DND-41 (cell line): ENCODE measurements around the gene ZC3H13.

Source experiments
- ATAC-seq: fragments of 200-7000 bp; cut with Tn5 transposase; 3 replicates; pipeline ENCODE4 v1.9.1; 2021; ENCODE audit warnings: low read depth; ENCODE audit not compliant: insufficient read depth
- DNase-seq: peaks from one replicate; pipeline ENCODE4 v3.0.0-alpha.2; 2020
- H2AFZ ChIP-seq: 2 replicates; pipeline ENCODE4 v1.6.0; 2012; ENCODE audit warnings: low read depth, low read length
- H3K27ac ChIP-seq: 2 replicates; pipeline ENCODE4 v1.5.1; 2012; ENCODE audit warnings: low read length, inconsistent platforms
- H3K27me3 ChIP-seq: fragments of 200-600 bp; sonication (generic); 2 replicates; pipeline ENCODE4 v1.6.0; 2012; ENCODE audit warnings: low read length, mild to moderate bottlenecking, inconsistent platforms; ENCODE audit not compliant: insufficient read depth, poor library complexity
- H3K36me3 ChIP-seq: 2 replicates; pipeline ENCODE4 v1.5.1; 2012; ENCODE audit warnings: low read length, inconsistent platforms; ENCODE audit not compliant: insufficient read depth
- H3K4me1 ChIP-seq: 2 replicates; pipeline ENCODE4 v1.5.1; 2012; ENCODE audit warnings: mild to moderate bottlenecking, low read length; ENCODE audit not compliant: insufficient read depth
- H3K4me2 ChIP-seq: 2 replicates; pipeline ENCODE4 v1.6.0; 2012; ENCODE audit warnings: mild to moderate bottlenecking, moderate library complexity, low read length, inconsistent platforms; ENCODE audit not compliant: insufficient read depth
- H3K4me3 ChIP-seq, 2 experiments: fragments of 200-600 bp in 1 of 2; shearing (Covaris generic) in 1 of 2; 2 replicates each; pipeline ENCODE4 v1.5.1; 2012 to 2016; ENCODE audit warnings: inconsistent platforms in 2 of 2, low read length in 2 of 2, mild to moderate bottlenecking in 2 of 2, low read depth in 1 of 2, moderate library complexity in 1 of 2
- H3K79me2 ChIP-seq: 2 replicates; pipeline ENCODE4 v1.6.0; 2012; ENCODE audit warnings: low read length, inconsistent platforms; ENCODE audit not compliant: insufficient read depth
- H3K9ac ChIP-seq: 2 replicates; pipeline ENCODE4 v1.6.0; 2012; ENCODE audit warnings: low read depth, mild to moderate bottlenecking, inconsistent platforms, low read length, moderate library complexity
- H3K9me3 ChIP-seq: 2 replicates; pipeline ENCODE4 v1.5.1; 2012; ENCODE audit warnings: low read length, moderate library complexity, mild to moderate bottlenecking, inconsistent platforms; ENCODE audit not compliant: insufficient read depth, severe bottlenecking
- H4K20me1 ChIP-seq: 2 replicates; pipeline ENCODE4 v1.6.0; 2012; ENCODE audit warnings: low read length; ENCODE audit not compliant: insufficient read depth
- CTCF ChIP-seq: IDR thresholded peaks from 2 replicates; pipeline ENCODE4 v1.5.1; 2012; ENCODE audit warnings: borderline replicate concordance, low read length, moderate library complexity, mild to moderate bottlenecking; ENCODE audit not compliant: poor library complexity, severe bottlenecking; ENCODE audit errors: extremely low read depth
- EZH2 ChIP-seq: IDR thresholded peaks from 3 replicates; pipeline ENCODE4 v1.6.1; 2012; ENCODE audit warnings: borderline replicate concordance, low read depth, mild to moderate bottlenecking, moderate library complexity, low read length, inconsistent platforms; ENCODE audit not compliant: severe bottlenecking

The ZC3H13 gene

DNA sequence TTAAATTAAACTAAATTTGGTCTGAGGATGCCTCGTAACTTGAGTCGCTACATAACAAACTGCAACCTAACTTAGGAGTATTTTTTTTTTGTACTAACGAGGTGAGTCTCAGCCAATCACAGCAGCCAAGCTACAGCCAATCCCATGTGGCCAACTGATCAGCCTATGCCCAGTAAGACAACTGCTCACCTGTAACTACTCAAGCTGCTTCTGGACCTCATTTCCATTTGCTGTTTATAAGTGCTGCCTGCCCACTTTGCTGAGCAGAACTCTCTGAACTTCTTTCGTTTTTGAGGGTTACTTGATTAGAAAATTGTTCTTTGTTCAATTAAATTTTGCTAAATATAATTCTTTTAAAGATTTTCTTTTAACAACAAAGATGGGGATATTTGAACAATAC, 48.5 kb upstream of the ZC3H13 start:
- no peaks in the 10 kb centered on the region for H4K20me1 ChIP-seq

DNA sequence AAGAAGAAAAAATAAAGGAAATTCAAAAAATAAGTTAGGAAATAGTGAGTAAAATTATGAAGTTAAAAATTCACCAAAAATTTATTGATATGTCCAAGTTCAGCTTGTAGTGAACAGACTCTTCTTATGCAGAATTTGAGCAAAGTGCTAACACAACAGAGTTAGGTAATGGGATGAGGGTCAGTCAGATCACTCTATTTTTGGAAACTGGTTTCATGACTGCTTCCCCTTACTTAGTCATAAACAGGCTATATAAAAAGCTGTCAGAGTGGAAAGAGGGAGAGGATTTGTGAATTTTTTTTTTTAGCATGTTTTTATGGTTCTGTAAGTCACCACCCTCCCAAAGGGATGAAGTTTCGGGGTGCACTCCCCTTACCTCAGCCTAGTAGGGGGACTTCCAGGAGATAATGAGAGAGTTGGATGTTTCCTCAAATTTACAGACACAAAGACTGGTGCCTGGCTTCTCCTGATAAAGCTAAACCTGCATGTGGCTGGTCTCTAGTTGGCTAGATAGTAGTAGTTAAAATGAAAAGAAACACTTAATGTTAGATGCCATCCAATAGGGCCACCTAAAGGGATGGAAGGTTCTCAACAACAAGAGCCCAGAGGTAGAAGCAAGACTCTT, 47.8 kb upstream of the ZC3H13 start:
- H3K4me1 ChIP-seq: no peaks in the 10 kb centered on the region
- no peak overlapping the region for H3K27ac ChIP-seq
- no peaks in the 10 kb centered on the region for H3K79me2 ChIP-seq
- no peaks in the 10 kb centered on the region for H3K9me3 ChIP-seq
- H3K9ac ChIP-seq: no peak overlapping the region
- DNase-seq (no peak), ATAC-seq (no peak)
- TF ChIP-seq CTCF: no peak
- TF ChIP-seq EZH2: no peak
- no peak overlapping the region for H3K4me2 ChIP-seq
- no peak overlapping the region for H3K4me3 ChIP-seq
- H3K27me3 ChIP-seq: no peaks in the 10 kb centered on the region
- H3K36me3 ChIP-seq: no peaks in the 10 kb centered on the region
- H2AFZ ChIP-seq: no peak overlapping the region
- H4K20me1 ChIP-seq: no peaks in the 10 kb centered on the region

More for the DNA sequence above, 48.5 kb upstream of the ZC3H13 start:
- Histone ChIP-seq H3K9ac (no peak overlapping the region), H3K9me3 (no peaks in the 10 kb centered on the region), H3K27me3 (no peaks in the 10 kb centered on the region), H3K4me2 (no peak overlapping the region), H3K4me3 (no peak overlapping the region), H3K27ac (no peak overlapping the region), H3K4me1 (no peaks in the 10 kb centered on the region), H2AFZ (no peak overlapping the region), H3K79me2 (no peaks in the 10 kb centered on the region), H3K36me3 (no peaks in the 10 kb centered on the region)
- TF ChIP-seq CTCF (no peak), EZH2 (no peak)
- DNase-seq (no peak), ATAC-seq (no peak)

DNA sequence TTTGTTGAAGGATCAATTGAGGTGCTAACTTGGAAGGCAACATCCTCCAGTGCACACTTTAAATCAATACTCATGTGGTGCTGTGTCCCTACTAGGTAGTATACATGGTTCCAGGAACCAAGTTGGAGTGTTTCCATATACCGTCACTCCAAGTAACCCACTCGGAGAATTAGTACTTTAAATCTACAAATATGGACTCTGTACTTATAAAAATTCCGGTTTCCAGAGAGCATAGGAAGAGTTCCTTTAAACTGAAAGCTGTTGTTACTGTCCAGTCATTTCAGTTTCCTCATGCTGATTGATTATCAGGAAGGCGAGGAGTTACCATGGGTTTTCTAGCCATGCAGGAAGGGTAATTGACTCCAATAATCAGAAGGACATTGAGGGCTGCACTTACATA, 45.1 kb upstream of the ZC3H13 start:
- Histone ChIP-seq H3K27ac (no peak overlapping the region), H3K9ac (no peak overlapping the region), H4K20me1 (no peaks in the 10 kb centered on the region), H3K4me1 (no peaks in the 10 kb centered on the region), H3K4me3 (no peak overlapping the region), H3K27me3 (no peaks in the 10 kb centered on the region), H2AFZ (no peak overlapping the region), H3K36me3 (no peaks in the 10 kb centered on the region), H3K4me2 (no peak overlapping the region), H3K79me2 (no peaks in the 10 kb centered on the region), H3K9me3 (no peaks in the 10 kb centered on the region)
- no peak for TF ChIP-seq CTCF
- DNase-seq (no peak), ATAC-seq (no peak)

GRCh38 chr13:46097015-46097414, 44.5 kb upstream of the ZC3H13 start:
- Histone ChIP-seq H3K4me2 (no peak overlapping the region), H3K27me3 (no peaks in the 10 kb centered on the region), H3K27ac (no peak overlapping the region), H3K4me1 (no peaks in the 10 kb centered on the region), H3K9me3 (no peaks in the 10 kb centered on the region), H3K4me3 (no peak overlapping the region), H2AFZ (no peak overlapping the region), H3K36me3 (no peaks in the 10 kb centered on the region), H4K20me1 (no peaks in the 10 kb centered on the region), H3K9ac (no peak overlapping the region), H3K79me2 (no peaks in the 10 kb centered on the region)
- TF ChIP-seq CTCF (no peak), EZH2 (no peak)
- DNase-seq: no peak
- ATAC-seq: no peak
